Measurements from ENCODE around the gene ZNF598.

The ZNF598 gene

DNA sequence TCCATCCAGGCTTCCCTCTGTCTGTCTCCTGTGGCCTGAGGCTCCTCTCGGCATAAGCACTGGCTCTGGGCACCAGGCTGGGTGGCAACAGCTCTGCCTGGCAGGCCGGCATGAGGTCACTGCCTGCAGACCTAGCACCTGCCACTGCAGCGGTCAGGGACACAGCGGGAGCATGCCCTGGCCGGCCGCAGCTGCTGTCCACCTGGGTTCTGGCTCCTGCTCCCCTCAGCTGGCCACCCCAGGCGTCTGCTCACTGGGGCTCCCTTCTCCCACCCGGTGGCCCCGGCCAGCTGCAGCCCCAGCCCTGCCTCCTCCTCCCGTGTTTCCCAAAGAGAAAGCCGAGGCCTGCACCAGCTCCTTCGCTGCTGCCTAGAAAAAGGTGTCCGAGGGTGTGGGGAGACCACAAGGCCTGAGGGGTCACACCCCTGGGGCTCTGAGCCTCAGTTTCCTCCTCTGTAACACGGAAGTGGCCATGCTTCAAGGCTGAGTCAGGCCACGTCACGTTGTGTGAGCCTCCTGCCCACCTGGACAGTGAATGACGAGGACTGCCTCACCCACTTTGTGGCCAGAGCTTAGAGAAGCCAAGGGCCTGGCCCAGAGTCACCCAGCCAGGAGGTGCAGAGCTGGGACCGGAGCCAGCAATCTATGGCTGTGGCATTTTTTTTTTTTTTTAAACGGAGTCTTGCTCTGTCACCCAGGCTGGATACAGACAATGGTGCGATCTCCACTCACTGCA, 31.3 kb upstream of the ZNF598 start:
- peak in 1 of 56 donors; percentile 12 for DNase-seq

DNA sequence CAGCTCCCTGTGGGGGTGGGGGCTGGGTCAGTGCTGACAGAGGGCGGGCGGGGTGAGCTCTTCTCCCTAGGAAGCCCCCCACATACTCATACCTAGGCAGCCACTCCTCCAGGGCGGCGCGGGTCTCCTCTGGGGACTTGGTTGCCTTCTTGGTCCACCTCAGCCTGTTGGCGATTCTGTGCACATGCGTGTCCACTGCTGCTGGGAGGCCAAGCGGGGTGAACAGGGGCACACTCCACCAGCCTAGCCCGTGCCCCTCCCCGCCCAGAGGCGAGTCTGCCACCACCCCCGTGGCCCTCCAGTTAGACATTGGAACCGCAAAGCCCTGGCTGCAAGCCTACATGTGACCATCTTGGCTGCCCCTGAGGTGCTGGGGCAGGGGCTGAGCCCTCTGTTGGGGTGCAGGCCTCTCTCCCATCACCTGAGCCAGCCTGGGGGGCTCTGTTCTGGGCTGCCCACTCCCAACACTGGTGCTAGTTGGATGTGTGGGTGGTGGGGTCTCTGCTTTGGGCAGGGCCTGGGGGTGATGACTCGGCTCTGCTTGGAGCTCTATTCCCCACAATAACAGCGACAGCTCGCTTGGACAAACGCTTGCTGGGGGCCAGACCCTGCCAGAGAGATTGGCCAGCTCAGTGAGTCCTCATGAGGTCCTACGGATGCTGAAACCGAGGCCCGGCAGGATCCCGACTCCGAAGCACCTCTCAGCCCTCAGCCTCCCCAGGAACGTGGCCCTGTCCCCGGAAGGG, 30.6 kb upstream of the ZNF598 start:
- no peak for DNase-seq

DNA sequence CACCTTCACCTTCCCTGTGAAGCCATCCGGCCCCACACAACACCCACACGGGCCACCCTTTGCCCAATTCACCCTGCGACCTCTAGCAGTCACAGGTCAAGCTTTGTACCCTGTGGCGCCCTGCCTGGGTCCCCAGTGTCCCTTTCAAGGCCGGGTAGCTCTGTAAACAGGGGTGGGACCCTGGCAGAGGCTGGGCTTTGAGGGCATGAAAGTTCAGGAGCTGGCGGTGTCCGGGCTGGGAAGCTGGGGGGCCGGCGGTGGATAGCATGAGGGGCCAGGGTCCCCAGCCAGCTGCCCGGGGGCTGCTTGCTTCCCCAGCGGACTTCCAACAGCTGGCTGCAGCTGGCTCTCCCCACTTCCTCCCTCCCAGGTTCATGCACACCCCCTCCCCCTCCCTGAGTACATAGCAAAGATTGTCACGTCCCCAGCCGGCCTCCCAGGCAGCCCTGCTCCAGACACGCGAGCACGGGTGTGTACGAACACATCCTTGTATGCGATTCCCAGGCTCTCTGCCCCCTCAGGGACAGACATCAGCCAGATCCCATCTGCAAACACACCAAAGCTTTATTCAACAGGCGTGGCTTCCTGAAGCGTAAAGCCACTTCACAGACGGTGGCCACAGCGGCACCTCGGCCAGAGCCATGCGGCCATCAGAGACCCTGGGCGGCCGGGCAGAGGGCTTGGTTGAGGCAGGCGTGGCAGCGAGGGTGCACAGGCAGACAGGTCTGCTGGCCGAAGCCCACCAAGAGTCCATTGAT, 29.8 kb upstream of the ZNF598 start:
- DNase-seq = no peak

DNA sequence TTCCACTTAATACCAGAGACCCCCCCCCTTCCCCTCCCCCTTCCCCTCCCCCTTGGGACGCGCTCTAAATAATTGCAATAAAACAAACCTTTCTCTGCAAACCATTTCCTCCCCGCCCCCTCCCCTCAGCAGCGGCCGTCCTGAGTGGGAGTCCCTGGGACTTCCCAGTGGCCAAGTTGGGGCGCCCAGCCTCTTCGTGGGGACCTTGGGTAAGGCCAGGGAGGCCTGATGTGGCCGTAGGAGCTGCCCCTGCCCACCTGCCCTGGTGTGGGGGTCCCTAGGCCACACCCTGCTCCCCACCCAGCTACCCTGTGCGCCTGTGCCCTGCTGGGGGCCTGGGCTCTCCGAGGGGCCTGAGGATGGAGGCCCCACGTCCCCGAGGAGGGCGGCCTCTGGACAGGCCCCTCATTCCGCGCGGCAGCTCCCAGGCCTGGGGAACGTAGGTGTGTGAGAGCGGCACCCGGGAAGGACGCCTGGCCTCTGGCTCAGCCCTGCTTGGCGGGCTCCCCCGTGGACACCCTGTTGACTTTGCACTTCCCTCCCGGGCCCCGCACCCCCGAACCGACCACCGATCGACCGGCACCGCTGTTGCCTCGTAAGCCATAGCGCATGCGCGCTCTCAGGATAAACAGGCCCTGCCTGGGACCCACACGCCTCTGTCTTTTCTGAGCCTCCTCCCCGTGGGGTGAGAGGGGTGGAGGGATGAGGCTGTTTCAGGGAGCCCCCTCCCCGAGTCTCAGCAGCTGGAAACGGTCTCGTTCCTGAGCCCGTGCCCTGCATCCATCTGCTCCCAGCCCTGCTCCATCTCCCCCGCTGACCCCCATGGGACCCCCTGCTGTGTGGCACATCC, 29.0 kb upstream of the ZNF598 start:
- no peak for DNase-seq

DNA sequence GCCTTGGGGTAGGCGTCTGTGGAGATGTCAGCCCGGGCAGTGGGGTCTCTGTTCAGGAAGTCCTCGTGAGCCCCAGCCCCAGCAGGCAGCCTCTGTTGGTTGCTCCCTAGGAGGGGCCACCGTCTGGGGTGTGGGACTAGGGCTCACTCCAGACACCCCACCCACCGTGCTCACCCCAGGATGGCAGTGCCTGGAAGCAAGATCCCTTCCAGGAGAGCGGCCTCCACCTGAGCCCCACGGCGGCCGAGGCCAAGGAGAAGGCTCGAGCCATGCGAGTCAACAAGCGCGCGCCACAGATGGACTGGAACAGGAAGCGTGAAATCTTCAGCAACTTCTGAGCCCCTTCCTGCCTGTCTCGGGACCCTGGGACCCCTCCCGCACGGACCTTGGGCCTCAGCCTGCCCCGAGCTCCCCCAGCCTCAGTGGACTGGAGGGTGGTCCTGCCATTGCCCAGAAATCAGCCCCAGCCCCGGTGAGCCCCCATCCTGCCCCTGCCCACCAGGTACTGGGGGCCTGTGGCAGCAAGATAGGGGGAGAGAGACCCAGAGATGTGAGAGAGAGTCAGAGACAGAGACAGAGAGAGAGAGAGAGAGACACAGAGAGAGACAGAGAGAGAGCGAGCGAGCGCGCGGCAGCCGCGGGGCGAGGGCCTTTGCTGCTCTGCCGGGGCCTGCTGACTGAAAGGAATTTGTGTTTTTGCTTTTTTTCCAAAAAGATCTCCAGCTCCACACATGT, 28.2 kb upstream of the ZNF598 start:
- no peak for DNase-seq

DNA sequence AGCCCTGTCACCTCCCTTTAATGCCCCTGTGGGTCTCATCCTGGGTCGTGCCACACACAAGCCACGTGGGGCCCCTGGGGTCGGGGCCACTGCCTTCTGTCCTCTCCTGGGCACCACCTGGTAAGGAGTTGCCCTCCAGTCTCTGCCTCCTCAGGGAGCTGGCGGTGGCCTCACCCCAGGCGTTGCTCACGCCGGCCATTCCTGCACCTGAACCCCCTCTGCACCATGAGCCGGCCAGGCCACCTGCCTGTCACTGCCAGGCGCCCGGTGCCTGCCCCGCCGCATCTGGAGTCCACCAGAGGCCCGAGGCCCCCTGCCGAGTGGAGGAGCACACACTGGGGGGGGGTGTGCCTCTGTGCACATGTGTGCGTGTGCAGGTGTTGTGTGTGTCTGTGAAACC, 27.5 kb upstream of the ZNF598 start:
- DNase-seq = no peak

DNA sequence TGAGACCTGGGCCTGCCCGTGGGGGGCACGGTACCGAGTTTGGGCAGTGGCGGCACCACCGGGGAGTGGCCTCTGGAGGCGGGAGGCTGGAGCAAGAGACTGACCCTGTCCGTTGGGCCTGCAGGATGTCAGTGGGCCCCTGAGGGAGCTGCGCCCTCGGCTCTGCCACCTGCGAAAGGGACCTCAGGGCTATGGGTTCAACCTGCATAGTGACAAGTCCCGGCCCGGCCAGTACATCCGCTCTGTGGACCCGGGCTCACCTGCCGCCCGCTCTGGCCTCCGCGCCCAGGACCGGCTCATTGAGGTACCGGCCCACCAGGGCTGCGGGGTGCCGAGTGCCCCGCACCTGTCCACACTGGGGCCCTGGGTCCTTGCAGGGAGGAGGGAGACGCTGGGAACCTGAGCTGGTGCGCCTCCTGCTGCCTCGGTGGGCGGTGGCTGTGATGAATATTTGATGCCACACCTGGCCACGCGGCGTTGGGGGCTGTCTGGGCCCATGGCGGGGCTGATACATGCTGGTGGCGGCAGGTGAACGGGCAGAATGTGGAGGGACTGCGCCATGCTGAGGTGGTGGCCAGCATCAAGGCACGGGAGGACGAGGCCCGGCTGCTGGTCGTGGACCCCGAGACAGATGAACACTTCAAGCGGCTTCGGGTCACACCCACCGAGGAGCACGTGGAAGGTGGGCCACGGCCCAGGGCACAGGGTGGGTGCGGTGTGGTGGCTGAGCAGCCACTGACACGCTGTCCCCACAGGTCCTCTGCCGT, 26.8 kb upstream of the ZNF598 start:
- no peak for DNase-seq

DNA sequence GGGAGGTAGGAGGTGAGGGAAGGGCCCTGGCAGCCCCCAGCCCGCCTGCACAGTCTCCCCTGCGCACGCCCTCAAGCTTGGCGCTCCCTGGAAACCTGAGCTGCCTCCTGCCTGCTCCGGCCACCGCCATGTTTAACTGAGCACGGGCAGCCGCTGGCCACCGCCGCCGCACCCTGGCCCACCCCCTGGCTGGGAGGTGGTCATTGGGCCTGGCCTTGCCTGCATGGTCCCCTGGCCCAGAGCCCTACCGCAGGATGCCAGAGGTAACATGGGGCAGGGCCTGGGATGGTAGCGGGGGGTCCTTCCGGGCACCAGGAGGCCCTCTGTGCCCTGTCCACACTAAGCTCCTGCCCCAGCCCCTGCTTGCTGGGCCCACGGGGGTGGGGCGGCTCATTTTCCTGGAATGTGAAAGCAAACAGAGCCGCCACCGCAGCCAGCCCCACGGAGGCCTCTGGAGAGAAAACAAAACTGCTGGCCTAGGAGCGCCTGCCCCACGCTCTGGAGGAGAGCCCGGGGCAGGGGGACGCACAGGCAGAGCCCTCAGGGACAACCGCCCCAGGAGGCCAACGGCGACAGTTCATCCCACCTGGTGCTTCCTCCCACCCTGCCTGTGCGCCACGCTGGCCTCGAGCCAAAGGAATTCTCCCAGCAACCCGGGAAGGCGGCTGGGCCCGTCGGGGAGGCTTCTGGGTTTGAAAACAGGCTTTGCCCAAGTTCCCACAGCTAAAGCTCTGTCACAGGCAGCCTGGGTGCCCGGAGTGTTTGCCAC, 26.0 kb upstream of the ZNF598 start:
- peak in 4 of 56 donors; percentile 10 to 43 (median 28) for DNase-seq

DNA sequence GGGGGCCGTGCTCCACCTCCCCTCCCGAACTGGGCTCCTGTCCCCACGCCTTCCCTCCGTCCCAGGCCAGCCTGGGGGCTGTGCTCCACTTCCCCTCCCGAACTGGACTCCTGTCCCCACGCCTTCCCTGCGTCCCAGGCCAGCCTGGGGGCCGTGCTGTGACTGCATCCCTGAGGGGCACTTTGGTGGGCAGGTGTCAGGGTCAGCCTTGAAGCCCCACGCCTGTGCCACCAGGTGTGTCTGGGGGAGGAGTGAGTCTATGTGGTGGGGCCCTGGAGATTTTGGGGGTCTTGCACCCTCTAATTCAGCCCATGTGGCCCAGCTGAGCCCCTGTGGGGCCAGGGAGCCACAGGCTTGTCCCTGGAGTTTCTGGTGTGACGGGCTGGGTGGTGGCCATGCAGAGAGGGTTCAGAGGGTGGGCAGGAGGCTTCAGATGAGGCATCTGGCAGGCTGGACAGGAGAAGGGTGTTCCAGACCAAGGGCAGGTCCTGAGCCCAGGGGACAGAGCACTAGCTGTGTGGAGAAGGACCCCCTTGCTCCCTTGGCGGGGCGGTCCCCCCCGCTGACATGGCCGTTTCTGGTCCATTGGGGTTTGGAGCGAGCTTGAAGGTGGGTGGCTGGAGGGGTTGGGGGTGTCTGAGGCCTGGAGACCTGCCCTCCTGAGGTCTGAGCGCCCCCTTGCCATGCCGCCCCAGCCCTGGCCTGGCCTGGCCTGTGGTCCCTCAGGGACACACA, 25.2 kb upstream of the ZNF598 start:
- no peak for DNase-seq

DNA sequence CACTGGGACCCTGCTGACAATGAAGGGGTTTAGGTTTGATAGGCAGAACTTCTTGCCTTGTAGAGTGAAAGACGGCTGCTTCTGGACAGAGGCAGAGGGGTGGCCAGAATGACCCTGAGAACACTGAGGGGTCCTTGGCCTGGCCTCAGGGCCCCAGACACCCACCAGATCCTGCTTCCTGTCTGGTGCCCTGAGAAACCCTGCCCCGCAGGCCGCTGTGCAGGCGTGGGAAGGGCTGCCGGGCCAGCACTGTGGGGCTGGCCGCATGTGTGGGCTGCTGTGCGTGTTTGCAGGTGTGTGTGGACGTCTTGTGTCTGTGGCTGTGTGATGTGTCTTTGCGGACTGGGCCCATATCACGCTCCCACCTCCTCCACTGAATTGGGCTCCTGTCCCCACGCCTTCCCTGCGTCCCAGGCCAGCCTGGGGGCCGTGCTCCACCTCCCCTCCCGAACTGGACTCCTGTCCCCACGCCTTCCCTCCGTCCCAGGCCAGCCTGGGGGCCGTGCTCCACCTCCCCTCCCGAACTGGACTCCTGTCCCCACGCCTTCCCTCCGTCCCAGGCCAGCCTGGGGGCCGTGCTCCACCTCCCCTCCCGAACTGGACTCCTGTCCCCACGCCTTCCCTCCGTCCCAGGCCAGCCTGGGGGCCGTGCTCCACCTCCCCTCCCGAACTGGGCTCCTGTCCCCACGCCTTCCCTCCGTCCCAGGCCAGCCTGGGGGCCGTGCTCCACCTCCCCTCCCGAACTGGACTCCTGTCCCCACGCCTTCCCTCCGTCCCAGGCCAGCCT, 24.5 kb upstream of the ZNF598 start:
- peak in 2 of 56 donors; percentile 32 to 37 for DNase-seq

DNA sequence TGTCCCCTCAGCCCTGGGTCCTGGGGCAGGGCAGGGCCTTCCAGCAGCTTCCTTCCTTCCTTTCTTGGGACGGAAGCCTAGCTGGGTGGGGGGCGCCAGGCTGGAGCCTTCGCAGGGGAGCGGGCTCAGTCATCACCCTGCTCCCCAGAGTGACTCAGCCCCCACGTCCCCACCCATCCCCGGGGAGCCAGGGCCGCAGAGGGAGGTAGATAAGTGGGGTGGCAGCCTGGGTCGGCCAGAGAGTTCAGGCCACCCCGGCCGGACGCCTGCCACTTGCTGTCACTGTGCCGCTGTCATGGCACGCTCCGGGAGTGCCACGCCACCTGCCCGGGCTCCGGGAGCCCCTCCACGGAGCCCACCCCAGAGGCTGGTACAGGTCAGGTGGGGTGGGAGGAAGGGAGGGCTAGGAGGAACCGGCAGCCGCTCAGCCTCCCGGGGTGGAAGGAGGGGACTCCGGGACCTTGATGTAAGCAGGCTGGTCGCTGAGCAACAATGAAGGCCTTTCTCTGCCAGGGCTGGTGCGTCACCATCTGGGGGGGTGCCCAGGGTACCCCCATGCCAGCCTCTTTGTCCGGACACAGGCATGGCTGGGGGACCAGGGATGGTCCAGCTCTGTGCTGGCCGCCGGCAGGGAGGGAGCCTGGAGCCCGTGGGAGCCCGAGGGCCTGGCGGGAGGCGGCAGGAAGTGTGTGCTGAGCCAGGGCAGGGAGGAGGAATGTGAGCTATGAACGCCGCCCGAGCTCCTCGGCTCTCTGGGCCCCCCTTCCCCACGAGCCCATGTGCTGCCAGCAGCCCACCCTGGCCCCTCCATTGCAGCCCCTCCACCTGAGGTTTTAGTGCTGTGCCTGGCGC, 23.7 kb upstream of the ZNF598 start:
- peak; percentile 39 to 98 (median 90) for DNase-seq

DNA sequence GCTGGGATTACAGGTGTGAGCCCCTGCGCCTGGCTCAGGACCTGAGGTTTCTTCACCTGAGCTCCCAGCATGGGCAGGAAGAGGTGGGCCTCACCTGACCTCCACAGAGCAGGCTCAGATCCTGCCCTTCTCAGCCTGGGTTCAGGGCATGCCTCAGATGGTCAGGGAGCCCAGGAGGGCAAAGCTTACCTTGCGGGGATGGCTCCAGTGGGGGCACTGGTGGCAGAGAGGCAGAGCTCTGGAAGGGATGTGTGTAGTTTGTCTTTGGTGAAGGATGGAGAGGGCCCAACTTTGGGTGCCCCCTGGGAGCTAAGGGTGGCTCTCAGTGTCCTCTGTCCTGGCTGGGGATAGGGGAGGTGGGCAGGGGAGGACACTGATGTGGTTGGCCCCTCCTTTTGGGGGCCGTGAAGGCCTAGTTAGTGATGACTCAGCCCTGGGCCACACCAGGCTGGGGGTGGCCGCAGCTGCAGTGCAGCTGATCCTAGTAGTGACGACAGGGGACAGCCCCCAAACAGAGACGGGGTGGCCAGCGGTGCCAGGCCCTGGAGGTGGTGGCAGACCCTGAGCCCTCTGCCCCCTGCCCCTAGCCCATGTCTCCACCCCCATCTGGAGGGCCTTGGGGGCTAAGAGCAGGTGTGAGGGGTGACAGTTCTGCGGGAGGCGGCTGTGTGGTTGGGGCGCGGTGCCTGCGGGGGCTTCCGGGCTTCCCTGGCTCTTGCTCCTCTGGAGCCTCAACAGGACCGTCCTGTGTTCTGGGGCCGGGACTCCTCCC, 22.9 kb upstream of the ZNF598 start:
- peak in 41 of 56 donors; percentile 14 to 83 (median 43) for DNase-seq

DNA sequence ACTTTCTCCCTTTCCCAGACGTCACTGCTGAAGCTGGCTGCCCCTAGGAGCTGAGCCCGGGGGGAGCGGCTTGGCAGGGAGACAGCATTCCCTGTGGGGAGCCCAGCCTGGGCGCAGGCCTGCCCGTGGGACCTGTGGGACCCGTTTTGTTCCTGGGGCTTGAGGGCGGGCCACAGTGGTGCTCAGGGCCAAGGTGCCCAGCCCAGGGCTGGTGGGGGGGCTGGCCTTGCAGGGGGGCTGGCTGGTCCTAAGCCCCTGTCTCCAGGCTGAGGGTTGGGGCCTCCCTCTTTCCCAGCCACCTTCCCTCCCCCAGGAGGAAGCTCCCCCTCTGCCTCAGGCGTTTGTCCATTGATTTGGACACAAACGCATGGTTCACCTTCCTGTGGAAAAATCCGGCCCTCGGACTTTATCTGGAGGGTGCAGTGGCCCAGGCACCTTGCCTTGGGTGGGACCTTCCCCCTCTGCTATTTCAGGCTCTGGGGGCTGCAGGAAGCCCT, 21.5 kb upstream of the ZNF598 start:
- DNase-seq = no peak

DNA sequence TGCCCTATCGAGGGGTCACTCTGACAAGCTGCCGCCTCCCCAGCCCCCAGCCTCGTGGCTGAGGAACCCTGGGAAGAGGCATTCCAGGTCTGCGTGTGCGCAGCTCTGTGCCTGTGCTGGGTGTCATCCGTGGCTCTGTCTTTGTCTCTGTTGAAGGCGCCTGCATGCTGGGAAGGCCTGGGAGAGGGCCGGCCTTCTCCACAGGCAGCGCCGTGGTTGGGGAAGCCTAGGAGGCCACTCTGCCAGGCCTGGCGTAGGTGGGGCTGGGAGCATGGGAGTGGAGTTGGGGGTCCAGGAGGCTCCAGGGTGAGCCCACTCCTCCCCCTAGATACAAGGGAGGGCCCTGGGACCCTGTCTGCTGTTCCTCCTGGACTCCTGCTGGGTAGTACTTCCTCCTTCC, 20.4 kb upstream of the ZNF598 start:
- DNase-seq = no peak

DNA sequence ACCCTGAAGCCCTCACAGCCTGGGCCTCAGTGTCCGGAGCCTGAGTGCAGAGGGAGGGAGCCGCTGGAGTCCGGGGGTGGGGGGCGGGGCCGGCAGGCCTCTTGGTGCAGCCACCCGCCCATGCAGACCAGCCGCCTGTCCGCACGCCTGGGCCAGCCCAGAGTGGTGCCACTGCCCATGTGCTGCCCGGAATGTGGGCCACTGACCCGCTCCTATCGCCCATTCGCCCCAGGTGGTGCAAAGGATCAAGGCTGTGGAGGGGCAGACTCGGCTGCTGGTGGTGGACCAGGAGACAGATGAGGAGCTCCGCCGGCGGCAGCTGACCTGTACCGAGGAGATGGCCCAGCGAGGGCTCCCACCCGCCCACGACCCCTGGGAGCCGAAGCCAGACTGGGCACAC, 19.7 kb upstream of the ZNF598 start:
- no peak for DNase-seq
